Gastroesophageal sphincter (tissue), 3 donors: ENCODE results near the gene TUBB4A.

Experiments
- CTCF ChIP-seq, 4 experiments: fragments of 200-600 bp in 2 of 4; fragments of 450-650 bp in 2 of 4; sonication (generic) in 1 of 4; IDR thresholded peaks; one replicate each; pipeline ENCODE4 v1.5.1; 2017 to 2019; ENCODE audit warnings: antibody characterized with exemption in 4 of 4, mild to moderate bottlenecking in 2 of 4, moderate library complexity in 2 of 4
- EP300 ChIP-seq: sonication (generic); formaldehyde crosslinking; IDR thresholded peaks from one replicate; pipeline ENCODE4 v1.6.1; 2017; ENCODE audit warnings: antibody characterized with exemption, mild to moderate bottlenecking
- POLR2A ChIP-seq, 2 donors: fragments of 450-650 bp; IDR thresholded peaks; one replicate each; pipeline ENCODE4 v1.6.1; 2017; ENCODE audit warnings: antibody characterized with exemption in 2 of 2, mild to moderate bottlenecking in 2 of 2, moderate library complexity in 1 of 2
- POLR2AphosphoS5 ChIP-seq: sonication (generic); formaldehyde crosslinking; IDR thresholded peaks from one replicate; pipeline ENCODE4 v1.6.1; 2017; ENCODE audit warnings: antibody characterized with exemption

DNA sequence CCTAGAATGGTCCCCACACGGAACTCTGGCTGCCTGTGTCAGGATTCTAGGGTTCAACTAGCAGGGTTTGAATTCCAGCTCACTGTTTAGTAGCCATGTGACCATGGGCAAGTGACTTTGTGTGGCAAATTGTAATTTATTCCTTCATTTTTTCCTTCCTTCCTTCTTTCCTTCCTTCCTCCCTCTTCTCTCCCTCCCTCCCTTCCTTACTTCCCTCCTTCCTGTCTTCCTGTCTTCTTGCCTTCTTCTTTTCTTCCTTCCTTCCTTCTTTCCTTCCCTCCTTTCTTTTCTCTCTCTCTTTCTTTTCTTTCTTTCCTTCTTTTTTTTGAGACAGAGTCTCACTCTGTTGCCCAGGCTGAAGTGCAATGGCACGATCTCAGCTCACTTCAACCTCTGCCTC lies 12.0 kb downstream of the TUBB4A start:
- no peak for TF ChIP-seq CTCF (IDR thresholded peaks at IDR 0.05)
- no peak for TF ChIP-seq EP300
- TF ChIP-seq POLR2A (IDR thresholded peaks at IDR 0.05): no peak
- no peak for TF ChIP-seq POLR2AphosphoS5
